ENCODE measurements around the gene SMC6.

SMC6 gene

DNA sequence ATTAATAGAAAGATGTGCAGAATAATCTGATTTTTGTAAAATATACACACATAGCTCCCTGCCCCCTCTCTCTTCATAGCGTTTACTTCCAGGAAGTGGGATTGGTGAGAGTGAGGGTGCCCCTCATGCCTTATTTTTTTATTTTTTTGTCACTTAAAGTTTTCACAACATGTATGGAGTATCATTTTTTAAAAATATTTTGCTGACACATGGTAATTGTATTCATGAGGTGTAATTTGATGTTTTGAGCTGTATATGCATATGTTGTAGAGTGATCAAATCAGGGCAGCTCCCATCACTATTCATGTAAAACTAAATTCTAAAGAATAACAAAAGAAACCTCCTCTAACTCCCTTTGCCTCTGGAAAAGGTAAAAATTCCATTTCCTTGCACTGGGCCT is 138.5 kb downstream of the SMC6 start:
- DNase-seq: no peak

DNA sequence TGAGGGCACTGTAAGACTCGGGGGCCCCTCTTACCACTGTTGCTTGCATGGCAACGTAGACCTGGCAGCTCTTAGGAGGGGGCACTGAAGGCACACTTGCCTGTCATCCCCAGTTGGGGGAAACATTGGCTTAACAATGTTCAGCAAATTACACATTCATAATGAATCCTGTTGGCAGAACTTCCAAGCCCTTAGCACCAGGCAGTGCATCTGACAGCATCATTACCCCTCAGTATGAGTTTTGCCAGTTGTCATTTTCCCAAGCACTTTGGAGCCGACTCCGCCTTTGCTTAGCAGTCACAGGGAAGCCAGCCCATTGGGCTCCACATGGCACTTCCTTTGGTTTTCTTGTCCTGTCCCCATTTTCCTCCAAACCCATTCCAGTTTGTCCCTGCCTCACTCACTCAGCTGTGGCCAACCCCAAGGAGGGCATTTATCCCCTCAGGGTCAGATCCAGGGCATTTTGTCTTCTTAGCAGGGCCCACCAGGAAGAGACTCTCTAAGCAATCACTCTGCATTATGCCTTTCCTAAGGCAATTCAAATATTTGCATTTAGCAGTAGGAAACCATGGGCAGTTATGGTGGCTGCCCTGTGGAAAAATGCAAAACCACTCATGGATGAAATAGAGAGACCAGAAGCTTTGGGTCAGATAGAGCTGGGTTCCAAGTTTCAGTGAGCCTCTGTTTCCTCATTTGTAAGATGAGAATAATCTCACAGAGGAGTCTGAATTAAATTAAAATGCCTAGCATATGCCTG is 139.3 kb downstream of the SMC6 start:
- no peak for DNase-seq
